ENCODE measurements around the gene CD81.

DNA sequence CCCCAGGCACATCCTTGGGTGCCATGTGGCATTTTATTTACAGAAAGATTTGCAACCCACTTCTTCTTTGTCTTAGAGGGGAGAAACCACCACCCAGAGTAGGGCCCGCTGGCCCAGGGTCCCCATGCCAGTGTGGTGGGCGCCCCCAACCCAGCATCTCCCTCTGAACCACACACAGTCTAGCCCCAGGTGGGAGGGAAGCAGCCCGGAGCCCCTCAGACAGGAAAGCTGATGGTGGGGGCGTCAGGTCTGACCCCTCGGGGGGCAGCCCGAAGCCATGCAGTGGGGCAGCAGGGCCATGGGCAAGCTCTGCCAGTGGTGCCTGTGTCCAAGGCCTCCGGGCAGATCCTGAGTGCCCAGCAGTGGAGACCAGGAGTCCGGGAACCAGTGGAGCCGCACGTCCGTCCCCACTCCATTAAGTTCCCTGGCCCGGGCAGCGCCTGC is 55.5 kb downstream of the CD81 start:
- TF ChIP-seq, protein P1, sequence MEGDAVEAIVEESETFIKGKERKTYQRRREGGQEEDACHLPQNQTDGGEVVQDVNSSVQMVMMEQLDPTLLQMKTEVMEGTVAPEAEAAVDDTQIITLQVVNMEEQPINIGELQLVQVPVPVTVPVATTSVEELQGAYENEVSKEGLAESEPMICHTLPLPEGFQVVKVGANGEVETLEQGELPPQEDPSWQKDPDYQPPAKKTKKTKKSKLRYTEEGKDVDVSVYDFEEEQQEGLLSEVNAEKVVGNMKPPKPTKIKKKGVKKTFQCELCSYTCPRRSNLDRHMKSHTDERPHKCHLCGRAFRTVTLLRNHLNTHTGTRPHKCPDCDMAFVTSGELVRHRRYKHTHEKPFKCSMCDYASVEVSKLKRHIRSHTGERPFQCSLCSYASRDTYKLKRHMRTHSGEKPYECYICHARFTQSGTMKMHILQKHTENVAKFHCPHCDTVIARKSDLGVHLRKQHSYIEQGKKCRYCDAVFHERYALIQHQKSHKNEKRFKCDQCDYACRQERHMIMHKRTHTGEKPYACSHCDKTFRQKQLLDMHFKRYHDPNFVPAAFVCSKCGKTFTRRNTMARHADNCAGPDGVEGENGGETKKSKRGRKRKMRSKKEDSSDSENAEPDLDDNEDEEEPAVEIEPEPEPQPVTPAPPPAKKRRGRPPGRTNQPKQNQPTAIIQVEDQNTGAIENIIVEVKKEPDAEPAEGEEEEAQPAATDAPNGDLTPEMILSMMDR (conservative IDR thresholded peaks at IDR 0.05; ENCODE audit: low read length): no peak
- TF ChIP-seq EZH2phosphoT487 (IDR thresholded peaks at IDR 0.05; ENCODE audit: borderline replicate concordance): no peak

Data from Loucy (cell line).